Caco-2 (cell line): ENCODE measurements around the gene DLG2. TPM values are rescaled to one million over a fixed set of nuclear protein-coding genes. Genes with fewer than 3 reads are reported as not detected.
A peak's percentile ranks its signal among the peaks of the same experiment; 100 is the strongest.

Experiments used
- BruUV-seq: library from RNA; stranded (reverse); fragments of 400-500 nt; replicated peaks from 2 replicates; lab custom pipeline; 2021; lab: Mats Ljungman, UMichigan
- CTCF ChIA-PET: fragments of 300-600 bp; sonication (Branson Sonifier 250); formaldehyde crosslinking; loops from one replicate; lab custom pipeline; 2022; ENCODE audit warnings: antibody characterized with exemption; lab: Charles Lee
- POLR2A ChIA-PET: fragments of 300-600 bp; sonication (Branson Sonifier 250); formaldehyde crosslinking; loops from one replicate; lab custom pipeline; 2022; ENCODE audit warnings: antibody characterized with exemption; lab: Charles Lee
- DNase-seq, 2 experiments: peaks; one replicate each; pipeline versions ENCODE4 v3.0.0 to v3.0.0-alpha.2; 2020 to 2022
- H3K27me3 ChIP-seq: replicated peaks from 2 replicates; pipeline ENCODE4 v1.6.0; 2011; ENCODE audit warnings: low read length; ENCODE audit not compliant: control insufficient read depth, insufficient read depth
- H3K36me3 ChIP-seq: 2 replicates; pipeline ENCODE4 v1.5.1; 2011; ENCODE audit warnings: low read length; ENCODE audit not compliant: control insufficient read depth, insufficient read depth
- H3K4me1 ChIP-seq: fragments of 250-450 bp; sonication (Bioruptor Pico); 2 replicates; pipeline ENCODE4 v1.5.1; 2020; ENCODE audit warnings: mild to moderate bottlenecking
- H3K4me3 ChIP-seq: 2 replicates; pipeline ENCODE4 v1.5.1; 2011; ENCODE audit warnings: low read depth, mild to moderate bottlenecking, control low read depth, low read length
- H3K9me3 ChIP-seq: fragments of 250-450 bp; sonication (Bioruptor Pico); 2 replicates; pipeline ENCODE4 v1.5.1; 2020; ENCODE audit warnings: mild to moderate bottlenecking, moderate library complexity
- H3K27ac Mint-ChIP-seq: one replicate; pipeline ENCODE4 v1.8.0; 2022; ENCODE audit warnings: mixed read lengths; ENCODE audit not compliant: unreplicated experiment
- H3K27me3 Mint-ChIP-seq: one replicate; pipeline ENCODE4 v1.8.0; 2022; ENCODE audit warnings: mixed read lengths; ENCODE audit not compliant: insufficient read depth, unreplicated experiment
- H3K36me3 Mint-ChIP-seq: one replicate; pipeline ENCODE4 v1.8.0; 2022; ENCODE audit warnings: mild to moderate bottlenecking, mixed read lengths; ENCODE audit not compliant: insufficient read depth, unreplicated experiment
- H3K4me1 Mint-ChIP-seq: one replicate; pipeline ENCODE4 v1.8.0; 2022; ENCODE audit warnings: low read depth, mixed read lengths; ENCODE audit not compliant: unreplicated experiment
- H3K4me3 Mint-ChIP-seq: one replicate; pipeline ENCODE4 v1.8.0; 2022; ENCODE audit warnings: mild to moderate bottlenecking, moderate library complexity, mixed read lengths; ENCODE audit not compliant: unreplicated experiment
- H3K9me3 Mint-ChIP-seq: one replicate; pipeline ENCODE4 v1.8.0; 2022; ENCODE audit warnings: mixed read lengths; ENCODE audit not compliant: unreplicated experiment
- CTCF ChIP-seq, 2 experiments: fragments of 200-600 bp in 1 of 2; IDR thresholded peaks; 1 replicate in 1 of 2; 2 replicates in 1 of 2; pipeline versions ENCODE4 v1.5.1 to v1.8.0; 2011 to 2022; ENCODE audit warnings: antibody characterized with exemption in 1 of 2, control low read depth in 1 of 2, inconsistent platforms in 1 of 2, low read depth in 1 of 2, low read length in 1 of 2, mild to moderate bottlenecking in 1 of 2, moderate library complexity in 1 of 2; ENCODE audit not compliant: insufficient read depth in 1 of 2, severe bottlenecking in 1 of 2, unreplicated experiment in 1 of 2
- intact Hi-C: fragments of 100-400 bp; cut with micrococcal nuclease; formaldehyde crosslinking; loops from one replicate; pipeline ENCODE4 v1.10.0; 2022; ENCODE audit not compliant: unreplicated experiment
- total RNA-seq: library from RNA; stranded (reverse); gene quantifications from 2 replicates; pipeline ENCODE4 v1.2.3, GENCODE V29; 2022

Gene DLG2
- total RNA-seq, 1 experiment from 2014 or later = 21.6 TPM

DNA sequence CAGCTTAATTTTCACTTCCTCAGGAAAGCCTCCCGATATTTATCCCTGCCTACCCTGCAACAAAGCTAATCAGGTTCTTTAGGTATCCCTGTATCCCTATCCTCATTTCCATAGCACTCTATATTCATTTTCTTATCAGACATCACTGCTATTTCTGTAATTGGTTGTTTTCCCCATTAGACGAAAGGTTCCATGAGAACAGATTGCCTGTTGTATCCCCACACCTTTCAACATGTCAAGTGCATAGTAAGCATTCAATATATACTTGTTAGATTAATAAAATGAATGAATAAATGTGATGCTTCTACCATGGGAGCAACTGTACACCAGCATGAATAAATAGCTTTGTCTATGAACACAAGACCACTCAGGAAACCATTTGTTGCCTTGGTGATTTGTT, 499.8 kb downstream of the DLG2 start:
- Histone ChIP-seq H3K4me3 (no peak overlapping the region), H3K27me3 (no peaks in the 10 kb centered on the region), H3K36me3 (no peaks in the 10 kb centered on the region), H3K9me3 (no peaks in the 10 kb centered on the region), H3K4me1 (peaks cover 17% of the 10 kb centered on the region)
- ChIA-PET POLR2A (no interaction called here), CTCF (no interaction called here)
- Mint-ChIP-seq H3K9me3 (no peaks in the 10 kb centered on the region), H3K27ac (no peak overlapping the region), H3K36me3 (no peaks in the 10 kb centered on the region), H3K27me3 (no peaks in the 10 kb centered on the region), H3K4me3 (no peak overlapping the region), H3K4me1 (peaks cover 20% of the 10 kb centered on the region)
- TF ChIP-seq CTCF (IDR thresholded peaks at IDR 0.05; ENCODE audit: insufficient read depth in 1 of 2, low read depth in 1 of 2, low read length in 1 of 2, severe bottlenecking in 1 of 2, unreplicated experiment in 1 of 2) = no peak
- DNase-seq = no peak
- intact Hi-C loops = no loop called here
- no TSS peak for BruUV-seq

- no TSS peak for BruUV-seq
- no peaks in the 10 kb centered on the region for H3K27me3 Mint-ChIP-seq
- H3K36me3 Mint-ChIP-seq = no peaks in the 10 kb centered on the region
- H3K9me3 Mint-ChIP-seq = no peaks in the 10 kb centered on the region
- Histone ChIP-seq H3K9me3 (no peaks in the 10 kb centered on the region), H3K4me3 (no peak overlapping the region), H3K36me3 (no peaks in the 10 kb centered on the region), H3K4me1 (peaks cover 17% of the 10 kb centered on the region), H3K27me3 (no peaks in the 10 kb centered on the region)
- peak overlapping the region; percentile 4 for H3K27ac Mint-ChIP-seq
- ChIA-PET CTCF (no interaction called here), POLR2A (no interaction called here)
- DNase-seq = peak in 1 of 2 experiments; percentile 23
- TF ChIP-seq CTCF (IDR thresholded peaks at IDR 0.05; ENCODE audit: insufficient read depth in 1 of 2, low read depth in 1 of 2, low read length in 1 of 2, severe bottlenecking in 1 of 2, unreplicated experiment in 1 of 2) = no peak
- intact Hi-C loops = loop anchor here (2.0 kb wide), 1 partner anchor 59 kb away; no protein-coding TSS in a partner anchor
- H3K4me3 Mint-ChIP-seq = peak overlapping the region; percentile 5
- peaks cover 20% of the 10 kb centered on the region for H3K4me1 Mint-ChIP-seq
Measured at GRCh38 chr11:85123752-85124231, 503.4 kb downstream of the DLG2 start.

GRCh38 chr11:85118151-85118550, 509.0 kb downstream of the DLG2 start:
- no peak for DNase-seq
- no peaks in the 10 kb centered on the region for H3K27me3 Mint-ChIP-seq
- Histone ChIP-seq H3K4me1 (peaks cover 21% of the 10 kb centered on the region), H3K36me3 (no peaks in the 10 kb centered on the region), H3K4me3 (no peak overlapping the region), H3K9me3 (no peaks in the 10 kb centered on the region), H3K27me3 (no peaks in the 10 kb centered on the region)
- intact Hi-C loops = no loop called here
- no peak overlapping the region for H3K4me3 Mint-ChIP-seq
- TF ChIP-seq CTCF (IDR thresholded peaks at IDR 0.05; ENCODE audit: insufficient read depth in 1 of 2, low read depth in 1 of 2, low read length in 1 of 2, severe bottlenecking in 1 of 2, unreplicated experiment in 1 of 2) = no peak
- BruUV-seq = no TSS peak
- no peaks in the 10 kb centered on the region for H3K36me3 Mint-ChIP-seq
- no peak overlapping the region for H3K27ac Mint-ChIP-seq
- peaks cover 17% of the 10 kb centered on the region for H3K4me1 Mint-ChIP-seq
- ChIA-PET CTCF (no interaction called here), POLR2A (no interaction called here)
- H3K9me3 Mint-ChIP-seq = peaks cover 8% of the 10 kb centered on the region
